Measurements from ENCODE around the gene PLBD1. TPM values are rescaled to one million over a fixed set of nuclear protein-coding genes. Genes with fewer than 3 reads are reported as not detected.

PLBD1 gene
- total and polyA plus RNA-seq, 10 donors: 3.1 to 83.2 (median 29.5) TPM

GRCh38 chr12:14510574-14510973, 57.1 kb downstream of the PLBD1 start:
- H3K27ac ChIP-seq: no peak overlapping the region
- WGBS, 5 donors: 56 to 64% (median 63%) methylated on average over 3 of the region's 3 CpGs
- peak in 1 of 3 donors; percentile 6 for TF ChIP-seq POLR2AphosphoS5 (IDR thresholded peaks at IDR 0.05)
- TF ChIP-seq CTCF (IDR thresholded peaks at IDR 0.05 in 8 of 11, conservative IDR thresholded peaks at IDR 0.05 in 3 of 11): no peak
- no peaks in the 10 kb centered on the region for H3K27me3 ChIP-seq (replicated peaks in 1 of 7)
- H3K9me3 ChIP-seq: no peaks in the 10 kb centered on the region
- H3K36me3 ChIP-seq: peaks cover 0 to 82% (median 0%) of the 10 kb centered on the region in 6 donors
- no peaks in the 10 kb centered on the region for H3K4me1 ChIP-seq
- DNase-seq: no peak
- H3K4me3 ChIP-seq: no peak overlapping the region
- intact Hi-C loops (cut with DNase I; ENCODE audit: low total_unique reads): no loop called here

- intact Hi-C loops (cut with DNase I; ENCODE audit: low total_unique reads): no loop called here
- H3K36me3 ChIP-seq: peaks cover 0 to 100% (median 22%) of the 10 kb centered on the region in 6 donors
- DNase-seq: no peak
- WGBS, 5 donors: 91 to 97% (median 95%) methylated on average over 6 of the region's 6 CpGs
- H3K27ac ChIP-seq: no peak overlapping the region
- no peaks in the 10 kb centered on the region for H3K27me3 ChIP-seq (replicated peaks in 1 of 7)
- TF ChIP-seq CTCF (IDR thresholded peaks at IDR 0.05 in 8 of 11, conservative IDR thresholded peaks at IDR 0.05 in 3 of 11) (no peak), POLR2AphosphoS5 (IDR thresholded peaks at IDR 0.05) (peak in 1 of 3 donors; percentile 26), POLR2A (IDR thresholded peaks at IDR 0.05) (no peak)
- H3K9me3 ChIP-seq: no peaks in the 10 kb centered on the region
- H3K4me3 ChIP-seq: no peak overlapping the region
- no peaks in the 10 kb centered on the region for H3K4me1 ChIP-seq
Observed at GRCh38 chr12:14505626-14506596, 61.8 kb downstream of the PLBD1 start.

- H3K27ac ChIP-seq: no peak overlapping the region
- no peak for DNase-seq
- no peaks in the 10 kb centered on the region for H3K27me3 ChIP-seq (replicated peaks in 1 of 7)
- TF ChIP-seq CTCF (IDR thresholded peaks at IDR 0.05 in 8 of 11, conservative IDR thresholded peaks at IDR 0.05 in 3 of 11) (no peak), POLR2AphosphoS5 (IDR thresholded peaks at IDR 0.05) (no peak), POLR2A (IDR thresholded peaks at IDR 0.05) (no peak)
- no peak overlapping the region for H3K4me3 ChIP-seq
- 94 to 98% (median 95%) methylated on average over 2 of the region's 2 CpGs for WGBS, 5 donors
- H3K36me3 ChIP-seq: peaks cover under 1 to 97% (median 85%) of the 10 kb centered on the region in 6 donors
- no peaks in the 10 kb centered on the region for H3K9me3 ChIP-seq
- H3K4me1 ChIP-seq: no peaks in the 10 kb centered on the region
- intact Hi-C loops (cut with DNase I; ENCODE audit: low total_unique reads): no loop called here
Observed at GRCh38 chr12:14495326-14495725, 72.4 kb downstream of the PLBD1 start.

GRCh38 chr12:14482886-14483285, 84.8 kb downstream of the PLBD1 start:
- TF ChIP-seq CTCF (IDR thresholded peaks at IDR 0.05 in 8 of 11, conservative IDR thresholded peaks at IDR 0.05 in 3 of 11) (no peak), POLR2A (IDR thresholded peaks at IDR 0.05) (no peak), POLR2AphosphoS5 (IDR thresholded peaks at IDR 0.05) (no peak)
- Histone ChIP-seq H3K27me3 (replicated peaks in 1 of 7) (no peaks in the 10 kb centered on the region), H3K4me3 (no peak overlapping the region), H3K27ac (no peak overlapping the region), H3K4me1 (no peaks in the 10 kb centered on the region), H3K9me3 (no peaks in the 10 kb centered on the region), H3K36me3 (peaks cover 4 to 100% (median 93%) of the 10 kb centered on the region in 6 donors)
- intact Hi-C loops (cut with DNase I; ENCODE audit: low total_unique reads): no loop called here
- DNase-seq: no peak
- 88 to 99% (median 97%) methylated on average over 2 of the region's 2 CpGs for WGBS, 5 donors

Measured in spleen (tissue), 11 donors.